WI38 (cell line): ENCODE results near the gene HPD.

Experiments
- H3K4me3 ChIP-seq: 2 replicates; pipeline ENCODE4 v1.5.1; 2011; ENCODE audit warnings: low read depth, mild to moderate bottlenecking, control low read depth, low read length
- CTCF ChIP-seq: IDR thresholded peaks from 2 replicates; pipeline ENCODE4 v1.5.1; 2012; ENCODE audit warnings: low read depth, mild to moderate bottlenecking, control low read depth, low read length

The HPD gene

GRCh38 chr12:121803861-121804416 lies 54.7 kb downstream of the HPD start, which contains the start of gene SETD1B:
Gene SETD1B (plus strand): TSS chr12:121804009. CDS start chr12:121804738, 729 bp downstream.
- peak within 1 kb of the TSS; percentile 80 for H3K4me3 ChIP-seq
- no peak for TF ChIP-seq CTCF

- no peak for TF ChIP-seq CTCF
- H3K4me3 ChIP-seq = peak overlapping the region; percentile 80
These were observed 55.6 kb downstream of the HPD start for GRCh38 chr12:121802843-121803698.

- peak overlapping the region; percentile 80 for H3K4me3 ChIP-seq
- no peak for TF ChIP-seq CTCF
These were observed 56.2 kb downstream of the HPD start for GRCh38 chr12:121802485-121802842.

- peak overlapping the region; percentile 80 for H3K4me3 ChIP-seq
- TF ChIP-seq CTCF = no peak
These were observed 56.8 kb downstream of the HPD start for GRCh38 chr12:121801595-121802484.

GRCh38 chr12:121800694-121801594 lies 57.7 kb downstream of the HPD start:
- no peak for TF ChIP-seq CTCF
- H3K4me3 ChIP-seq = peak overlapping the region; percentile 80

GRCh38 chr12:121799842-121800693 lies 58.6 kb downstream of the HPD start:
- TF ChIP-seq CTCF = no peak
- H3K4me3 ChIP-seq = peak overlapping the region; percentile 59
